Caki2 (cell line): ENCODE data around the gene SLC4A2. TPM values are rescaled to one million over a fixed set of nuclear protein-coding genes. Genes with fewer than 3 reads are reported as not detected.
A peak's percentile ranks its signal among the peaks of the same experiment; 100 is the strongest.
"Not testable (repeated sequence)": the region's sequence is repeated elsewhere in the genome, so short reads cannot be mapped to it uniquely, and the experiment has no call there.

Experiments
- DNase-seq: peaks from one replicate; pipeline ENCODE4 v3.0.0-alpha.2; 2015; ENCODE audit warnings: low read depth
- in situ Hi-C: cut with HindIII; loops from 2 replicates; pipeline ENCODE4 v1.10.0; 2016; ENCODE audit warnings: low sequenced_read_pairs, low pct_unique_long_range_greater_than_20kb, mixed read lengths
- total RNA-seq: library from RNA; depleted of rRNA; stranded (reverse); fragments of >200 nt; shearing (Covaris generic); gene quantifications from 2 replicates; pipeline ENCODE4 v1.2.3, GENCODE V29; 2014; ENCODE audit warnings: low replicate concordance

SLC4A2 gene
- total RNA-seq, 1 experiment from 2014 or later: 237 TPM

GRCh38 chr7:151039850-151040548 lies 19.4 kb upstream of the SLC4A2 start:
- DNase-seq: no peak
- in situ Hi-C loops: no loop called here

DNA sequence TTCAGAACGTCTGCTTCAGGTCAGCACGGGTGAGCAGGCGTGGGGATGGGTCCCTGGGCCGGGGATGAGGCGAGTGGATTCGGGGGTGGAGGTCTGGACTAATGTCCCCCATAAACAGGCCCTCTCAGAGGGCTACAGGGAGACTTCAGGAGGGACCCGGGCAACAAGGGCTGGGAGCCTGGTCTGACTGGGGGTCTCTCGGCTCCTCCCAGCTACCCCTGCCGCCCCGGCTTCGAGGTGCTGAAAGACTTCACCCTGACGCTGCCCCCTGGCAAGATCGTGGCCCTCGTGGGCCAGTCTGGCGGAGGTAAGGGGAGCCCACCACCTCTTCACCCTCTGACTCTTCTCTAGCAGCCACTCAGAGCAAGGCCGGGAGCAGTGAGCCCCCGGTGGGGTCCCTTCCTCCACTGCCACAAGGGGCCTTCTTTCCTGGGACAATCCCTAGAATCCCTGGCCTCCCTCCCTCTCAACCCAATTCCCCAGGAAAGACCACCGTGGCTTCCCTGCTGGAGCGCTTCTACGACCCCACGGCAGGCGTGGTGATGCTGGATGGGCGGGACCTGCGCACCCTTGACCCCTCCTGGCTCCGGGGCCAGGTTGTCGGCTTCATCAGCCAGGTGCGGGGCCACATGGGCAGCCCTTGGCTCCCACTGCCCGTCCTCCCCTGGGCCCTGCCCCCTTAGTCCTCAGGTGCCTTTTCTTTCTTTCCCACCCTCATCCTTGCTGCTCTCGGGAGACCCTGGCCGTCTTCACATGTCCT lies 18.6 kb upstream of the SLC4A2 start:
- in situ Hi-C loops: no loop called here
- DNase-seq: no peak

GRCh38 chr7:151043449-151043848 lies 15.9 kb upstream of the SLC4A2 start:
- DNase-seq, in situ Hi-C loops: not testable (repeated sequence)

GRCh38 chr7:151043959-151044358 lies 15.4 kb upstream of the SLC4A2 start:
- in situ Hi-C loops: no loop called here
- no peak for DNase-seq

DNA sequence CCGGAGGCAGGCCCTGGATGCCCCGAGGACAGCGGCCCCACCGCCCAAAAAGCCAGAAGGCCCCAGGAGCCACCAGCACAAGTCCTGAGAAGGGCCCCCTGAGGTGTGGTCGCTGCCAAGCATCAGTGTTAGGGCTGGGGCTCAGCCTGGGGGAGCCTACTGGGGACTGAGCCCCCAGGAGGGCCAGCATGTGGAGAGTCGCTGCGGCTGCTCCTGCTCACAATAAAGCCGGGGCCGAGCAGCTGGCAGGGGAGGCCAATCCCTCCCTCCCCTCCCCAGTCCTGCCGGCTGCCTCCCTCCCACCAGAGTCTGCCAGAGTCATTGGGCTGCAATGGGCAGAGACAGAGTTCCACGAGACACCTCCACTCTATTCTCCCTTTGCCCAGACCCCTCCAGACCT lies 14.1 kb upstream of the SLC4A2 start:
- in situ Hi-C loops: no loop called here
- DNase-seq: no peak

GRCh38 chr7:151045967-151046366 lies 13.4 kb upstream of the SLC4A2 start:
- in situ Hi-C loops: no loop called here
- no peak for DNase-seq

DNA sequence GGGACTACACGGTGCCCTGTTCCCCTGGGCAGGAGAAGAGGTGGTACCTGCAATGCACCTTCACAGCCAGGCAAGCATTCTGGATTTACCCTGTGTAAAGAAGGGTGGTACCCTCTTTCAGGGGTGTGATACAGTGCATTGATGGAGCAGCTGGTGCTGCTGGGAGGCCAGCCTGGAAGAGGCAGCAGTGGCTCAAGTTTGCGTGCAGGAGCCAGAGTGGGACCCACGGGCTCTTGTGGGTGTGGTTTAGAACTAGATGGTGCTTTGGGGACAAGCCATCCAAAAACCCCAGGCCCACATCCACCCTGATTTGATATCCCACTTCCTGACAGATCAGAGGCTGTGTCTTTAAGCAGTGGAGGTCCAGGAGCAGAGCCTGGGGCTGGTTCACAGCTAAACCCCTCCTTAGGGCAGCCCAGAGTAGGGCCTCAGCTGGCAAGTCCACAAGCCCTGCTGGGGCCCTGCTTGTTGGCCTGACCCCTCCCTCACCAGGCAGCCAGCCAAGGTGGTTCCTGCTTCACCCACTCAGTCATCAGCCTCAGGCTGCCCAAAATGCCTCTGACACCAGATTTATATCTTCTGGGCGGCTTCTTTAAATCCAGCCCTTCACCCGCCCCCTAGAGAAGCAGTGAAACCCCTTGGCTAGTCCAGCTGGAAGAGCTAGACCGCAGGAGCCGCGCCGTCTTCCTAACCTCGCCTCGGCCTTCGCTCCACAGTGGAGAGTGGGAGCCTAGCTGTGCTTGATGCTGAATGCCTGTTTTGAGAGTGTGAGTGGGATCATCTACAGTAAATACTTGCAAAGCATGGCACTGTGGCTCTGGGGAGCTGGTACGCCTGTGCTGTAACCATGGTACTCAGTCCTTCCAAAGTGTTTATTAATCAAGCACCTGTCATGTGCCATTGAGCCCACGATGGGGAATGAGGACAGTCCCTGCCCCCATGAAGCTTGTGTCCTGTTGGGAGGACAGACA lies 12.5 kb upstream of the SLC4A2 start:
- no peak for DNase-seq
- in situ Hi-C loops: no loop called here

- in situ Hi-C loops: no loop called here
- DNase-seq: no peak
Observed at GRCh38 chr7:151047976-151048815, 11.2 kb upstream of the SLC4A2 start, which contains the start of gene ASIC3. ASIC3 (plus strand) TSS chr7:151048531; CDS start chr7:151048886, 355 bp downstream.

DNA sequence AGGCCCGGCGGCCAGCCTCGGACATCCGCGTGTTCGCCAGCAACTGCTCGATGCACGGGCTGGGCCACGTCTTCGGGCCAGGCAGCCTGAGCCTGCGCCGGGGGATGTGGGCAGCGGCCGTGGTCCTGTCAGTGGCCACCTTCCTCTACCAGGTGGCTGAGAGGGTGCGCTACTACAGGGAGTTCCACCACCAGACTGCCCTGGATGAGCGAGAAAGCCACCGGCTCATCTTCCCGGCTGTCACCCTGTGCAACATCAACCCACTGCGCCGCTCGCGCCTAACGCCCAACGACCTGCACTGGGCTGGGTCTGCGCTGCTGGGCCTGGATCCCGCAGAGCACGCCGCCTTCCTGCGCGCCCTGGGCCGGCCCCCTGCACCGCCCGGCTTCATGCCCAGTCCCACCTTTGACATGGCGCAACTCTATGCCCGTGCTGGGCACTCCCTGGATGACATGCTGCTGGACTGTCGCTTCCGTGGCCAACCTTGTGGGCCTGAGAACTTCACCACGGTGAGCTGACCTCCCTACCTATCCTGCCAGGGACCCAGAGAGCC lies 10.4 kb upstream of the SLC4A2 start:
- in situ Hi-C loops: no loop called here

DNA sequence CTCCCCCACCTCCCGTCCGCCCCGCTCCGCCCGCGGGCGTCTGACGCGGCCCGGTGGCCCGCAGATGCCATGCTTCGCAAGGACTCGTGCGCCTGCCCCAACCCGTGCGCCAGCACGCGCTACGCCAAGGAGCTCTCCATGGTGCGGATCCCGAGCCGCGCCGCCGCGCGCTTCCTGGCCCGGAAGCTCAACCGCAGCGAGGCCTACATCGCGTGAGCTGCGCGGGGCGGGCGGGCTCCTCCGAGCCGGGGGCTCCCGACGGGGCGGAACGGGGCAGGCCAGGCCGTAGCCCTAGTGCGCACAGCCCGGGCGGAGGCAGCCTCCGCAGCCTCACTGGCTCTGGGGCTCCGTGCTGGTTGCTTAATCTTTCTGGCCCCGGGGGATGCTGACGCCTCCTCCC lies 8.3 kb upstream of the SLC4A2 start:
- in situ Hi-C loops: no loop called here
- DNase-seq: no peak

More for the DNA sequence above, 10.4 kb upstream of the SLC4A2 start:
- no peak for DNase-seq

GRCh38 chr7:151053096-151053495 lies 6.3 kb upstream of the SLC4A2 start:
- DNase-seq: no peak
- in situ Hi-C loops: no loop called here

- in situ Hi-C loops: no loop called here
- no peak for DNase-seq
Observed at GRCh38 chr7:151053751-151054150, 5.6 kb upstream of the SLC4A2 start.

- in situ Hi-C loops: no loop called here
- no peak for DNase-seq
Observed at GRCh38 chr7:151056283-151056665, 3.1 kb upstream of the SLC4A2 start.

- in situ Hi-C loops: no loop called here
- no peak for DNase-seq
Observed at GRCh38 chr7:151056666-151057505, 2.5 kb upstream of the SLC4A2 start.

GRCh38 chr7:151057506-151057988 lies 1.8 kb upstream of the SLC4A2 start, which contains the start of gene CDK5:
CDK5 (minus strand) TSS chr7:151057897; CDS start chr7:151057848, 49 bp downstream.
- in situ Hi-C loops: no loop called here
- no peak for DNase-seq

GRCh38 chr7:151057989-151058780 lies 1.2 kb upstream of the SLC4A2 start:
- DNase-seq: peak; percentile 98
- in situ Hi-C loops: no loop called here
